Measurements from ENCODE around the gene STX18.

GRCh38 chr4:4462970-4463369 lies 78.9 kb downstream of the STX18 start:
- TF ChIP-seq POLR2A (IDR thresholded peaks at IDR 0.05; ENCODE audit: low read depth, low read length) (no peak), EZH2 (IDR thresholded peaks at IDR 0.05; ENCODE audit: borderline replicate concordance, low read depth, low read length, severe bottlenecking) (no peak), POLR2AphosphoS5 (IDR thresholded peaks at IDR 0.05; ENCODE audit: insufficient read depth, low read depth, low read length) (no peak), CTCF (IDR thresholded peaks at IDR 0.05; ENCODE audit: extremely low read depth in 1 of 2, insufficient read depth in 1 of 2, low read depth in 1 of 2, low read length in 2 of 2) (no peak), FOS (IDR thresholded peaks at IDR 0.05; ENCODE audit: borderline replicate concordance, insufficient read depth, low read length) (no peak), MAX (IDR thresholded peaks at IDR 0.05; ENCODE audit: insufficient read depth, insufficient read length) (no peak)
